H1 (cell line): ENCODE measurements around the gene PPP4R1. TPM values are rescaled to one million over a fixed set of nuclear protein-coding genes. Genes with fewer than 3 reads are reported as not detected.

Experiments
- GABPA ChIP-seq: IDR thresholded peaks from 2 replicates; pipeline ENCODE4 v1.6.1; 2011; ENCODE audit warnings: mild to moderate bottlenecking, low read length, moderate library complexity, borderline replicate concordance; ENCODE audit not compliant: insufficient read depth
- GTF2F1 ChIP-seq: IDR thresholded peaks from 2 replicates; pipeline ENCODE4 v1.6.1; 2012; ENCODE audit warnings: low read depth, low read length, improper control_type of control experiment, borderline replicate concordance
- PHF8 ChIP-seq: fragments of 200-600 bp; sonication (generic); conservative IDR thresholded peaks from 2 replicates; pipeline ENCODE4 v1.7.1; 2012; ENCODE audit warnings: low read depth, mild to moderate bottlenecking, inconsistent platforms, low read length, moderate library complexity
- TAF7 ChIP-seq: optimal IDR thresholded peaks from 2 replicates; pipeline ENCODE3; 2011; ENCODE audit warnings: low read depth, mild to moderate bottlenecking, inconsistent platforms, low read length, moderate library complexity, borderline replicate concordance
- USF2 ChIP-seq: IDR thresholded peaks from 2 replicates; pipeline ENCODE4 v1.6.1; 2011; ENCODE audit warnings: low read length, improper control_type of control experiment
- polyA plus RNA-seq, 7 experiments: library from polyadenylated mRNA; depleted of rRNA in 3 of 7; stranded (reverse) in 5 of 7; unstranded in 2 of 7; fragments of >200 nt in 5 of 7; fragments of 200-250 nt in 2 of 7; gene quantifications; 1 replicate in 5 of 7; 2 replicates in 1 of 7; 4 replicates in 1 of 7; pipeline versions ENCODE4 v1.2.1 to v1.2.3, GENCODE V29; 2011 to 2013; ENCODE audit warnings: missing spikeins in 2 of 7, mixed read lengths in 2 of 7
- total RNA-seq: library from RNA; stranded (reverse); fragmentation: NEBNext Ultra II Directional; extraction: Animal tissue kit (Norgen Biotek cat#: 25700); gene quantifications from 2 replicates; pipeline ENCODE4 v1.2.1, GENCODE V29; 2021

Gene PPP4R1
- total and polyA plus RNA-seq, 2 of the 8 experiments (the other 6 are each of a cell fraction or from before 2014, with no cell fraction given) = 67.4 to 96.1 TPM

- no peak for TF ChIP-seq USF2
- TF ChIP-seq PHF8 = no peak
- no peak for TF ChIP-seq GTF2F1
- TF ChIP-seq TAF7 = no peak
- no peak for TF ChIP-seq GABPA
Measured at GRCh38 chr18:9581667-9582066, 32.7 kb downstream of the PPP4R1 start (continued).
